ENCODE measurements around the gene ZNF341.

The ZNF341 gene

GRCh38 chr20:33766686-33767085 is 34.9 kb downstream of the ZNF341 start:
- DNase-seq (ENCODE audit: low read depth in 1 of 2, low spot score in 1 of 2): no peak

DNA sequence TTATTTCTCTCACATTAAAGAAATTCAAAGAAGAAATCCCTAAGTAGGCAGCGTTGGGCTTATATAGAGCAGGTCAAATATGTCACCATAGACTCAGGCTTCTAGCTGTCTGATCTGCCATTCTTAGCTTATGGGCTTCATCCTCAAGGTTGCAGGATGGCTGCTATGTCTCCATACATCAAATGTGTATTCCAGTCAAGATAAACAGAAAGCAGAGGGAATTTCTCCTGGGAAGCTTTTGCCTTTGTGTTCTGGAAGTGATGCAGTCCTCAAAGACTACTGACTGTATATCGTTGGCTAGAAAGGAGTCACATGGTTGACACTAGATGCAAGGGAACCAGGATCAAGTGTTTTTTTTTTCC is 36.0 kb downstream of the ZNF341 start:
- no peak for DNase-seq (ENCODE audit: low read depth in 1 of 2, low spot score in 1 of 2)

DNA sequence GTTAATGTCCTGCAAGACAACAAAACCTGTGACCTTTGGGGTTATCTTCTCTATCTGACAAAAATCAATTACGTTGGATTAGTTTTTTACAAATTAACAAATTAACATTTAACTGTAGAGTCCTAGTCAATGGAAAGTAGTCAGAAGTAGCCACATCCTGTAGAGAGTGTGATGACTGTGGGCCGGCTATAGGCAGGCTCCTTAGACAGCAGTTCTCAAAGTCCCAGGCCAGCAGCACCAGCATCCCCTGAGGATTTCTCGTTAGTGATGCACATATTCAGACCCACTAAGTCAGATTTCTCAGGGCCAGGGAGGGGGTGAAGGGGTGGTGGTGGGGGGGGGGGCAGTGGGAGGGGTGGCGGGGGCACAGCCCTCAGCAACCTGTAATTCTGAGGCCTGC is 37.2 kb downstream of the ZNF341 start:
- DNase-seq (ENCODE audit: low read depth in 1 of 2, low spot score in 1 of 2): no peak

GRCh38 chr20:33770005-33770404 is 38.2 kb downstream of the ZNF341 start:
- no peak for DNase-seq (ENCODE audit: low read depth in 1 of 2, low spot score in 1 of 2)

DNA sequence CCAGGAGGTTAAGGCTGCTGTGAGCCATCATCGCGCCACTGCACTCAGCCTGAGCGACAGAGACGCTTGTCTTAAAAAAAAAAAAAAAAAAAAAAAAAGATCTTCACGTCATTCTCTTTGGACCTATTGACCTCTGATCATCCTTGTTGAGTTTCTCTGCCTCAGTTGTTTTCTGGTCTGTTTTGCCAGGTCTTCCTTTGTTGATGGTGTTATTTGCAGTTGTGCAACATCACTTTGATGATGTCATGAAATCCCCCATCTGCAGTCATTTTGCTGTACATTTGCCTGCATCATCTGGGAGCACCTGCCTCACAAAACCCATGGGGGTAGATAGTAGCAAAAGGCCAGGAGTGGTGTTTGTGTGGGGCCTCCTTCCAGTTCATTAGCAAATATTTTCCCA is 40.1 kb downstream of the ZNF341 start:
- DNase-seq (ENCODE audit: low read depth in 1 of 2, low spot score in 1 of 2): no peak

DNA sequence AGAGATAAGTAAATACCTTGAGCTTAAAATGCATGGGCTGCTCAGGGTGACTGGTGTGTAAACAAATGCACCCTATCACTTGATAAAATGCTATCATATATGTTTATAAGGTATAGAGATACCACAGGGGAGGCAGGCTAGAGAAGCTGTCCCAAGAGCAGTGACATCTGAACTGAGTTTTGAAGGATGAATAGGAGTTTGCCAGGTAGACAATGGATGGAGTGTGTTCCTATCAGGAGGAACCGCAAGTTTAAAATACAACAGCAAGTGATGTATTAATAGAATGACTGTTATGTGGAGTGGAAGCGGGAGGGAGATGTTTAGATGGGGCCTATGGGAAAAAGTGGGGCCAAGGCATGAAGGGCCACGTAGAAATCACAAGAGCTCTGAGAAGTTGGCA is 40.6 kb downstream of the ZNF341 start:
- DNase-seq (ENCODE audit: low read depth in 1 of 2, low spot score in 1 of 2): no peak

DNA sequence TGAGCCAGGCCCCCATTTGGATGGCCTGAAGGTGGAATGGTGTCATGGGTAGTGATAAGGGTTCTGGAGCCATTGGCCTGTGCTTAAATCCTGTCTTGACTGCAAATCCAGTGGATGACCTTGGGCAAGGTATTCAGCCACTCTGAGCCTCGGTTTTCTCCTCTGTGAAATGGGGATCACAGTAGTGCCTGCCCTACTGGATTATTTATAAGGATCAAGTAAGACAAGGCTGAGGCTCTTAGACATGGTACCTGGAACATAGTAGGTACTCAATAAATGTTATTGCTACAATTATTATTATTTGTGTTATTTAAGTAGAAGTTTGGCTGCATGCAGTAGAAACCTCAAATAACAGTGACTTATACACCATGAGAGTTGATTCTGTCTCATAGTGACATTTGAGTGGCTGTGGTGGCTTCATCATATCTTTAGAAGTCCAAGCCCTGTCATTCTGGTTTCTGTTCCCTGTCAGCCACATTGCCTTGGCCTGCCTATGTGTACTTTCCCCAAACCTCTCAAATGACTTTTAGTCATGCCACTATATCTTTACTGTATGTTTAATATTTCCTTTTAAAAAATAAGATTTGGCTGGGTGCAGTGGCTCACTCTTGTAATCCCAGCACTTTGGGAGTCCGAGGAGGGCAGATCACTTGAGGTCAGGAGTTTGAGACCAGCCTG is 41.8 kb downstream of the ZNF341 start:
- DNase-seq (ENCODE audit: low read depth in 1 of 2, low spot score in 1 of 2): no peak

- DNase-seq (ENCODE audit: low read depth in 1 of 2, low spot score in 1 of 2): no peak
These were observed 46.0 kb downstream of the ZNF341 start for GRCh38 chr20:33777816-33778215.

- DNase-seq (ENCODE audit: low read depth in 1 of 2, low spot score in 1 of 2): no peak
These were observed 49.3 kb downstream of the ZNF341 start for GRCh38 chr20:33781133-33781532.

DNA sequence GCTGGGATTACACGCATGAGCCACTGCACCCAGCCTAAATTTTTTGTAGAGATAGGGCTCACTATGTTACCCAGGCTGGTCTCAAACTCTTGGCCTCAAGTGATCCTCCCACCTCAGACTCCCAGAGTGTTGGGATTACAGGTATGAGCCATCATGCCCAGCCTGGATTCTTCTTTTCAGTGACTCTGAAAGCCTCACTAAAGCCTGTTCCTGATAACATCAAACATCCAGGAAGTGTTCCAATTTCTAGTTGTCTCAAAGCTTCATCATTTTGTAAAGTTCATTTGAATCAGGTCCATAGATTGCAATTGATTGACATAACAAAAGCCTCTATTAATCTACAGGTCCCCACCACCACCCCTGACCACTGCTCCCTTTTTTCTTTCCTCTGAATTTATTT is 50.1 kb downstream of the ZNF341 start:
- no peak for DNase-seq (ENCODE audit: low read depth in 1 of 2, low spot score in 1 of 2)

- no peak for DNase-seq (ENCODE audit: low read depth in 1 of 2, low spot score in 1 of 2)
These were observed 51.5 kb downstream of the ZNF341 start for GRCh38 chr20:33783256-33783655.

- DNase-seq (ENCODE audit: low read depth in 1 of 2, low spot score in 1 of 2): no peak
These were observed 52.0 kb downstream of the ZNF341 start for GRCh38 chr20:33783818-33784217.

DNA sequence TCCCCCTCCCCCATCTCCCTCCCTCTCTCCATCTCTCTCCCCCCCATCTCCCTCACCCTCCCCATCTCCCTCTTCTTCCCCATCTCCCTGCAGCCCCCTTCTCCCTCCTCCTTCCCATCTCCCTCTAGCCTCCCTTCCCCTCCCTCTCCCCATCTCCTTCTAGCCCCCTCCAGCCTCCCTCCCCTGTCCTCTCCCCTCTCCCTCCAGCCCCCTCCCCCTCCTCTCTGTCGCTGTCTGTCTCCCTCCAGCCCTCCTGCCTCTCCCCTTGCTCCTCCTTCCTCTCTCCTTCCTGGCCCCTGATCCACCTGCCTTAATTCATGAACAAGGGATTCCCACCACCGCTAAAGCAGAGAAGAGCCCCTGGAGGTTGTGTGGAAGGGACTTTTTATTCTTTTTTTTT is 52.4 kb downstream of the ZNF341 start:
- no peak for DNase-seq (ENCODE audit: low read depth in 1 of 2, low spot score in 1 of 2)

DNA sequence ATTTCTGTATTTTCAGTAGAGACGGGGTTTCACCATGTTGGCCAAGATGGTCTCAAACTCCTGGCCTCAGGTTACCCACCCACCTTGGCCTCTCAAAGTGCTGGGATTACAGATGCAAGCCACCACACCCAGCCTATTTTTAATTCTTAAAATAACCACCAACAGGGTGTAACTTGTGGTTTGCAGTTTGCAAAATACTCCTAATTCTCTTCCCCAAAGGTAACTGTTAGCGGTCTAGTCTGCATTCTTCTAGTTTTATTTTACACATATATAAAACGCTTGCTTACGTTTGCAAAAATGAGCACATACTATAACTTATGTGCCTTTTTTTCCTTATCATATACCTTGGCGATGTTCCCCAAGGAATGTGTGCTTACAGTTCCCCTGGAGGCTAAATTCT is 53.7 kb downstream of the ZNF341 start:
- no peak for DNase-seq (ENCODE audit: low read depth in 1 of 2, low spot score in 1 of 2)

DNA sequence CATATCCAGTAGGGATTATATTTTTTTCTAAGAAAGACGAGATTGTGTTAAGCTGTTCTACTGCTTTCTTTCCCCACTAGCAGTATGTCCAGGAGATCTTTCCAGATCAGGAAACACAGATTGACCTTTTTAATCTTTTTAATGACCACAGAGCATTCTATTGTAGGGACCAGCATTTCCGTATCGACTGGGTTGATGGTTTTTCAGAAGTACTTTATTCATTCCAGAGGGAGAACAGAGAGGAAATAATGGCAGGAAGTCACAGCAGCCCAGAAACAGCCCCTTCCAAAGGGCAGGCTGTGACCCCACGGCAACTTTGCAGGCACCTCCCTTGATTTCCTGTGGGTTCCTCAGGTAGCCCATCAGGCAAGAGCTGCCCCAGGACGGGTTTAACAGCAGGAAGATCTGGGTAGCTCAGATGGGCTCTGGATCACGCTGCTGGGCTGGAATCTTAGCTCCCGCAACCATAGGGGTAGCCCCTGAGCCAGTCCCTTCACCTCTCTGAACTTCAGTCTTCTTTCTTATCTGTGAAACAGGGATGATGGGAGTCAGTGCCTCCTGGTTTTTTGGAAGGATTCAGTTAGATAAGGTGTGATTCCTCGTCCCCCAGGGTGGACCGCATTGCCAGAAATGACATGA is 55.6 kb downstream of the ZNF341 start:
- no peak for DNase-seq (ENCODE audit: low read depth in 1 of 2, low spot score in 1 of 2)

DNA sequence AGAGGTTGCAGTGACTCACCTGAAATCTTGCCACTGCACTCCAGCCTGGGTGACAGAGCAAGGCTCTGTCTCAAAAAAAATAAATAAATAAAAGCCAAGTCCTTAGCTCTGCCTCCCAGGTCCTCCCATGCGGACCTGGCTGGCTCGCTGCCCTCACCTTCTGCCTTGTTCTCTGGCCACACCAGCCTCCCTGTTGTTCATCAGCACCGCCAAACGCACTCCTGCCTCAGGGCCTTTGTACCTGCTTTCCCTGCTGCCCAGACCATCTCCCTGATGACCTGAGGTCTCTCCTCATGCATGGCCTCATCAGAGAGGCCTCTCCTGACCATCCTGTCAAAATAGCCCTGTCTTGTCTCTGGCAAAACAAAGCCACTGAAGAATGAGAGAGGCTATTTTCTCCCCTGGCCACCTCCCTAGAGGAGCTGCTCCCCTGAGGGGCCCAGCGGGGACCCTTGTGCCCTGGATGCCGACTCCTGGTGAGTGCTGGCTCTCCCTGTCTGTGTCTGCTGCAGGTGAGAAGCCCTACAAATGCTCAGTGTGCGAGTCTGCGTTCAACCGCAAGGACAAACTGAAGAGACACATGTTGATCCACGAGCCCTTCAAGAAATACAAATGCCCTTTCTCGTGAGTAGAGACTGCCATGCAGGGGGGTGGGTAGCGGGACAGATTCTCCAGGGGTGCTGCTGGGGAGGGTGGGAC is 56.7 kb downstream of the ZNF341 start:
- no peak for DNase-seq (ENCODE audit: low read depth in 1 of 2, low spot score in 1 of 2)

DNA sequence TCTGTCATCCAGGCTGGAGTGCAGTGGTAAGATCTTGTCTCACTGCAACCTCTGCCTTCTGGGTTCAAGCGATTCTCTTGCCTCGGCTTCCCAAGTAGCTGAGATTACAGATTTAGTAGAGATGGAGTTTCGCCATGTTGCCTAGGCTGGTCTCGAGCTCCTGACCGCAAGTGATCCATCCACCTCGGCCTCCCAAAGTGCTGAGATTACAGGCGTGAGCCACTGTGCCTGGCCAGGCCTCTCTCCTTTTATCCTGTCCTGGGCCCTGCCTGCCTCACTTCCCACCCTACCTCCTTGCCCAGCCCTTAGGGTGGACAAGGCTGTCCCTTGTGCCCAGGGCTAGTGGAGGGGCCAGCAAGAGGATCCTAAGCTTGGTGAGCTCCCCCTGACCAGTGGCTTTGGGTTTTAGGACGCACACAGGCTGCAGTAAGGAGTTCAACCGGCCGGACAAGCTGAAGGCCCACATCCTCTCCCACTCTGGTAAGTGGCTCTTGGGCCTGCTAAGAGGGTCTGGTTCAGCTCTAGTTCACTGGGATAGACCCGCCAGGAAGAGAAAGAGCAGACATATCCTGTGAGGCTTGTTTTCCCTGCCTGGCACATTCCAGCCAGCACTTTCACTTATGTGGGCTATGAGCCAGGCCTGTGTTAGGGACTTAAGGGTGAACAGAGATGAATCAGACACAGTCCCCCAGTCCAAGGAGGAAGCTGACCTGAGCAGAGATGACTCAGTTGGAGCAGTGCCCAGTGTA is 57.5 kb downstream of the ZNF341 start:
- no peak for DNase-seq (ENCODE audit: low read depth in 1 of 2, low spot score in 1 of 2)

DNA sequence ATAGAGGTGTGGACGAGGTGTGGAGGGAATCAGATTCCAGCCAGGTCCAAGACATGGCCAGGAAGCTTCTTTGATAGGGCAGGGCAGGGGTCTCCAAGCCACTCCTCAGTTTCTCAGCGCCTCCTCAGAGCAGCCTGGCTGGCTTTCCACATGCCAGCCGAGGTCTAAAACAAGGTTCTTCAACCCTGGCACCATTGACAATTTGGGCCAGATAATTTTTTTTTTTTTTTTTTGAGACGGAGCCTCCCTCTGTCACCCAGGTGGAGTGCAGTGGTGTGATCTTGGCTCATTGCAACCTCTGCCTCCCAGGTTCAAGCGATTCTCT is 58.0 kb downstream of the ZNF341 start:
- no peak for DNase-seq (ENCODE audit: low read depth in 1 of 2, low spot score in 1 of 2)

DNA sequence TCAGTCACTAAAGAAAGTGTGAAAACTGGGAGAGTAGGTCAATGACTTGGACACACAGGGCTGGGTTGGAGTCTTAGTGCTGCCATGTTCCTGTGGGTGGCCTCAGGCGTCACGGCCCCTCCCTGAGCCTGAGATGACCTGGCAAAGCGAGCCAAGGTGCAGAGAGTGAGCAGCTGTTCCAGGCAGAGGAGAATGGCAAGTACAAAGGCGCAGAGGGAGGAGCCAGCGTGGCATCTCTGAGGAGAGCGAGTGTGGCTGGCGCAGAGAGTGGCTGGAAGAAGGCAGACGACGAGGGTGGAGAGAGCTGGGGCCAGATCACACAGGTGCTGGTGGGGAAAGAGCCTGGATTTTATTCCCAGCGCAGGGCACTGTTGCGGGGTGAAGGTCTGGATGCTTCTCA is 58.8 kb downstream of the ZNF341 start:
- DNase-seq (ENCODE audit: low read depth in 1 of 2, low spot score in 1 of 2): no peak

DNA sequence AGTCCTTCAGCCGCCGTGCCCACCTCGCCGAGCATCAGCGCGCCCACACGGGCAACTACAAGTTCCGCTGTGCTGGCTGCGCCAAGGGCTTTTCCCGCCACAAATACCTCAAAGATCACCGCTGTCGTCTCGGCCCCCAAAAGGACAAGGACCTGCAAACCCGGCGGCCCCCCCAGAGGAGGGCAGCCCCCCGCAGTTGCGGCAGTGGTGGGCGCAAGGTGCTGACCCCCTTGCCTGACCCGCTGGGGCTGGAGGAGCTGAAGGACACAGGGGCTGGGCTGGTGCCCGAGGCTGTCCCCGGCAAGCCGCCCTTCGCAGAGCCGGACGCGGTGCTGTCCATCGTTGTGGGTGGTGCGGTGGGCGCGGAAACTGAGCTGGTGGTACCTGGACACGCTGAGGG is 59.2 kb downstream of the ZNF341 start:
- no peak for DNase-seq (ENCODE audit: low read depth in 1 of 2, low spot score in 1 of 2)

DNA sequence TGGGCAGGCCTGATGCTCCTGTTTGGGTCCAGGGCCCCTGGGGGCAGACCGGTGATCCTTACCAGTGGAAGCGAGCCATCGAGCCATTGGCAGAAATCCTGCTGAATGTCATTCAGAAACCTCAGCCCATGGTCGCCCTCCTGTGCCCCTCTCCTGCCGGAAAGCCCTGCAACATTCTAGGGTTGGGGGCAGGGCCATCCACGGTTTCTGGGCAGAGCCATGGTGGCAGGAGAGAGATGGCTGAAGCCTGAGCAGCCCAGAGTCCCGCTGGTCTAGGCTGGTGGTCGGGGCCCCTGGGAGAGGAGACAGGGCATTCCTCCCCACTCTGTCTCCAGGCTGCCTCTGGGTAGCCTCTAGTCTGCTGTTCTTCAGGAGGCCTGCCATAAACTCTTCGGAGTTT is 59.7 kb downstream of the ZNF341 start:
- DNase-seq (ENCODE audit: low read depth in 1 of 2, low spot score in 1 of 2): no peak

DNA sequence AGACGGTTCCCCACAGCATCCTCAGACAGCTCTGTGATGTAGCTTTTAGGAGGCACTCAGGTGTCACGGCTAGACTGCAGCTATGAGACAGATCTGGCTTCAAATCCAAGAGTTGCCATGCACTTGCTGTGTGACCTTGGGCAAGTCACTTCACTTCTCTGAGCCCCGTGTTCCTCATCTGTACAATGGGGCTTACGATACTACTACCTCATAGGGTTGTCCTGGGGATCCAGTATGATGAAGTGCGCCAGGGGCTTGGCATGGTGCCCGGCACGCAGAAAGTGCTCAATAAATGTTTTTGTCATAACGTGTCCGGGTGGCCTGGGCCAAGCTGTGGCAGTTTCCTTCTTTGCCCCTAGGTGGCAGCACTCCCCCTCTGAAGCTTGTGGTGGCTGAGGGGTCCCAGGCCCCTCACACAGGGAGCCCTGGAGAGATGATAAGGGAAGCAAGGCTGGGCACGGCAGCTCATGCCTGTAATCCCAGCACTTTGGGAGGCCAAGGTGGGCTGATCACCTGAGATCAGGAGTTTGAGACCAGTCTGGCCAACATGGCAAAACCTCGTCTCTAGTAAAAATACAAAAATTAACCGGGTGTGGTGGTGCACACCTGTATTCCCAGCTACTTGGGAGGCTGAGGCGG is 60.3 kb downstream of the ZNF341 start:
- DNase-seq (ENCODE audit: low read depth in 1 of 2, low spot score in 1 of 2): peak; percentile 14 to 29
